HG03045 (cell line): ENCODE results near the gene HSPA12A.
"Not testable (repeated sequence)": the region's sequence is repeated elsewhere in the genome, so short reads cannot be mapped to it uniquely, and the experiment has no call there.

Source experiments
- ATAC-seq: cut with Tn5 transposase; IDR thresholded peaks from one replicate; pipeline ENCODE4 v1.9.1; 2021; ENCODE audit warnings: mild to moderate bottlenecking, moderate library complexity; ENCODE audit not compliant: unreplicated experiment

HSPA12A gene

DNA sequence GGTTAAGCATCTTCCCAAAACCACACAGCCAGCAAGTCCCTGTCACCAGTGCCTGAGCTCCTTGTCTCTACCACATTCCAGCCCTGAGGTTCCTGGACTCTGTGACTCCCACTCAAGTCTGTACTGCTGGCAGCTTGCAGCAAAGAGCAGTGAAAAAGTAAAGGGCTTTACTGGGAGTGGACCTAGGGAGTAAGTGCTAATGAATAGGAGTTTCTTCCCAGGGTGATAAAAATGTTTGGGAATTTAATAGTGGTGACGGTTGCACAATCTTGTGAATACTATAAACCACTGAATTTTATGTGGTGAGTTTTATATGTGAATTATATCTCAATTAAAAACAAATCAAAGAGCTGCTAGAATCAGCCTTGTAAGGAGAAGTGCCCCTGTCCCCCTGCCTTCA lies 22.6 kb downstream of the HSPA12A start:
- ATAC-seq = no peak

- no peak for ATAC-seq
Measured at GRCh38 chr10:116718058-116718457, 24.3 kb downstream of the HSPA12A start.

- ATAC-seq = no peak
Measured at GRCh38 chr10:116716381-116716780, 26.0 kb downstream of the HSPA12A start.

GRCh38 chr10:116715839-116716377 lies 26.5 kb downstream of the HSPA12A start:
- ATAC-seq = no peak

DNA sequence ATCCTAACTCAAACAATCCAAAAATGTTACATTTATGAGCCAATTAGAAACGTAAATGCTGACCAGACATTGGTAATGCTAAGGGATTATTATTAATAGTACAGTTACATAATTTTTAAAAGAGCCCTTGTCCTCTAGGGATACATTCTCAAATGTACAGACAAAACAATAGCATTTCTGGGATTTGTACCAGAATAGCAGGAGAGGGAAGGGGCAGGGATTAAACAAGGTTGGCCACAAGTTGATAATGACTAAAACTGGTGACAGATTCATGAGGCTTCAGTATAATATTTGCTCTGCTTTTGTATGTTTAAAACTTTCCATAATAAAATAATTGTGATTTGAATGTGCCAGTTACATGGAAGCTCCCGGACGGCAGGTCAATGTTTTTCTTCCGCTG lies 27.0 kb downstream of the HSPA12A start:
- ATAC-seq = no peak

GRCh38 chr10:116713846-116714245 lies 28.5 kb downstream of the HSPA12A start:
- no peak for ATAC-seq

GRCh38 chr10:116712989-116713543 lies 29.3 kb downstream of the HSPA12A start:
- no peak for ATAC-seq

DNA sequence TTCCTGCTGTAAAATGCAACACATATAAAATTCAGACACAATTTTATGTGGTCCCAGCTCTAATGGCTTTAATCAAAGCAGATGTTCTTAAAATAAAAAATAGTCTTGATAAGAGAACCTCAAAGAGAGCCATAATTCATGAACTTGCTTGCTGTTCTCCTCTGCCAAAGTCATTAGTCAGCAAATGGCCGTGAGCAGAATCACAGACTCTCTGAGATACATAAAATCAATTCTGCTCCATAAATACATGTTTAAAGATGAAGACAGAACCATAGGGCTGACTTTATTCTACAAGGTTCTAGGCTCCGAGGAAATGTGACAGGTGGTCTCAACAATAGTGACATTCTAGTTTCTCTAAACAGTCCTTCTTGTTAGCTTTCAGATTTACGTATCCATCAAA lies 29.8 kb downstream of the HSPA12A start:
- ATAC-seq = no peak

DNA sequence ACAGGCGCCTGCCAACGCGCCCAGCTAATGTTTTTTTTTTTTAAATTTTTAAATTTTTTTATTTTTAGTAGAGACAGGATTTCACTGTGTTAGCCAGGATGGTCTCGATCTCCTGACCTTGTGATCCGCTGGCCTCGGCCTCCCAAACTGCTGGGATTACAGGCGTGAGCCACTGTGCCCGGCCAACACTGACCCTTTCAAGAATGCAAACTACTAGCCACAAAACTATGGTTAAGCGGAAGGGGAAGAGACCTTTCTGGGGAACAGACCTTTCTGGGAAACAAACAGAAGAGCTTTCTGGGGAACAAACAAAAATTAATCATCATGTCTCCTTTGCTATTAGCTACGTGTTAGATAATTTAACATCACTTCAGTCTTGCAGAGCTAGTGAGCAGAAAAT lies 30.6 kb downstream of the HSPA12A start:
- not testable (repeated sequence) for ATAC-seq

- no peak for ATAC-seq
Measured at GRCh38 chr10:116710076-116710475, 32.3 kb downstream of the HSPA12A start.

DNA sequence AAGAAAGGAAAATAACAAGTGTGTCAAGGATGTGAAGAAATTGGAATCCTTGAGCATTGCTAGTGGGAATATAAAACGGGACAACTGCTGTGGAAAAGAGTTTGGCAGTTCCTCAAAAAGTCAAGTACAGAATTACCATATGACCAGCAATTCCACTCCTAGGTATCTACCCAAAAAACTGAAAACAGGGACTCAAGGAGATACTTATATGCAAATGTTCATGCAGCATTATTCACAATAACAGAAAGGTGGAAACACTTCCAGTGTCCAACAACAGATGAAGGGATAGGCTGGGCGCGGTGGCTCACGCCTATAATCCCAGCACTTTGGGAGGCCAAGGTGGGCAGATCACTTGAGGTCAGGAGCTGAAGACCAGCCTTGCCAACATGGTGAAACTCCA lies 33.5 kb downstream of the HSPA12A start:
- ATAC-seq = no peak

DNA sequence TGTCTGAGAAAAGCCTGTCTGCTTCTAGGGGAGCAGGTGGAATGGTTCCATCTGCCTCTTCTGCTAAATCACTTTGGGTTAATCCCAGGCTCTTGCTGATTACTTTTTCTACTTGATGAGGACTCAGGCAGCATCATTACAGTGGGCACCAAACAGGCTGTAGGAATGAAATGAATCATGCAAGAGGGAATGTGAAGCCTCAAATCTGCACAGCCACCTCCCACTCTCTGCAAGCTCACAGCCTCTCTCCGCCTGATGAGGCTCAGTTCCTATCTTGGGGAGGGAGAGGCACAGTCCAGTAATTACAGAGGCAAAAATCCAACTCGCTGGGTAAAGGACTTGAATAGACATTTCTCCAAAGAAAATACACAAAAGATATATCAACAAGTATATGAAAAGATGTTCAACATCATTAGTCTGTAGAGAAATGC lies 34.0 kb downstream of the HSPA12A start:
- no peak for ATAC-seq

DNA sequence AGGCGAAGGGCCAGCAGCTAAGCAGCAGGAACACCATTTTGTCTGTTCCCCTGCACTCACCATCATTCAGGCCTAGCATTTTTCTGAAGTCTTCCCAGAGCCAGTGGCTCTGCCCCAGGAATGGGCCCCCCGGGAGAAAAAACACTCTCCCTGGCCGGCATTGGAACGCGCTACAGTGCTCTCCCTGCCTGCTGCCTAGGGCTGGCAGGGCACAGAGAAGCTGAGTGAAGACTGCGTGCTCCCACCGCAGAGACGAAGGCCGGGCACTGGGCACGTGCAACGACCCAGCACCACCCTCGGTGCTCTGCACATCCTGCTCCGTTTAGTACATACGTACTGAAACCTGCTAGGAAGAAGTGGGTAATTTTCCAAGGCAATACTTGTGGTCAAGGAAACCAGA lies 34.4 kb downstream of the HSPA12A start:
- ATAC-seq = no peak

- ATAC-seq = no peak
Measured at GRCh38 chr10:116706281-116706680, 36.1 kb downstream of the HSPA12A start.

DNA sequence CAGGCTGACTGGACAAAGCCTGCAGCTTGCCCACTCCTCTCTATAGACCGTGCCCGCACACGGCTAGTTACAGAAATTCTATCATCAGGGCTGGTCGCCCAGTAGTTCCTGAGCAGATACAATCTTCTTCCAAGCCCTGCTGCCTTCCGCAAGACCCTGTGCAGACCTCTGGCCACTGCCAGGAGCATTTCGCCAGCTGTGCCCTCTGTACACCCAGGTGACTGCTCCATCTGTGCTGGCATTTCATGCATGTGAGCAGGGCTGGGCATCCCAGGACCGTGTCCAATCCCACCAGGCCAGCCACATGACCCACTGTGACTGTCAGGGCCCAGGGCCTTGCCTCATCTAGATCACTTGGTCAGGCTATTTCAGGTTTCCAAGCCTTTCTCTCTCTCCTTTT lies 36.9 kb downstream of the HSPA12A start:
- no peak for ATAC-seq

- no peak for ATAC-seq
Measured at GRCh38 chr10:116704926-116705325, 37.4 kb downstream of the HSPA12A start.

GRCh38 chr10:116702165-116702564 lies 40.2 kb downstream of the HSPA12A start:
- ATAC-seq = no peak

DNA sequence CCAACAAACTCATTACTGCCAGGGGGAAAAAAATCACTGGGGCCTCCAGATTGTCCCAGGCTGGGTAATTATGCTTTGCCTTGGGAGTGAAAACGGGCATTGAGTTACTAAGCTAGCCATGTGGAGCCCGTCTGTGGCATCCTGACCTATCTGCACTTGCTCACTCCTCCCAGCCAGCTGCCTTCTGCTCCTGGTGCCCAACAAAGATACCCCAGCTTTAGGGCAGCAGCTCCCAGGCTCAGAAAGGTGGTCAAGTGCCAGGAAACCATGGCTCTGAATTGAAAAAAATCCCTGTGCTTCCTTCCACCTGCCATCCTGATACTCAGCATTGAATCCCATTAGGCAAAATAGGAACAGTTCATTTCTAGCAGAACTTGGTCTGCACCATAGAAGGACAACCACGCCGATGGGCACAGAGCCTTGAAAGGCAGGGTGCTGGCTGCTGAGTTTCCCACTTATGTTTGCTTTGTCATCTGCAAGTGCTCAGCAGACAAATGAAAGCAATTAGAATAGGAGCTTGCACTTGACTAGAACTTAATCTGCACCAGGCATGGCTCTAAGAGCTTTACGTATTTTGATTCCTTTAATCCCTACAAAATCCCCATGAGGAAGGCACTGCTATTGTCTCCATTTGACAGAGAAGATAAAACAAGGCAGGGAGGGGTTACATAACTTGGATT lies 42.8 kb downstream of the HSPA12A start:
- ATAC-seq = no peak

GRCh38 chr10:116699049-116699448 lies 43.3 kb downstream of the HSPA12A start:
- ATAC-seq = no peak

- ATAC-seq = no peak
Measured at GRCh38 chr10:116698364-116698763, 44.0 kb downstream of the HSPA12A start.

DNA sequence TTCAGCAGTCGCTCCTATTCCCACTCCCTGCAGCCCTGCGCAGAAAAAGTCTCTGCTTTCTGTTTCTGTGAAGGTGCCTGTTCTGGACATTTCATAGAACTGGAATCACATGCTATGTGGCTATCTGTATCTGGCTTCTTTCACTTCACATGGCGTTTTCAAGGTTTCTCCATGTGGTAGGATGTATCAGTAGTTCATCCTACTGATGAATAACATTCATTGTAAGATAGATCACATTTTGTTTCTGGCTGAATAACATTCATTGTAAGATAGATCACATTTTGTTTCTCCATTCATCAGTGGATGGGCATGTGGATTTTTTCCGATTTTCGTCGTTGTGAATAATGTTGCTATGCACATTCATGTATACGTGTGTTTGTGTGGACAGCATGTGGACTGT lies 44.5 kb downstream of the HSPA12A start:
- no peak for ATAC-seq

GRCh38 chr10:116696919-116697318 lies 45.4 kb downstream of the HSPA12A start:
- no peak for ATAC-seq

- ATAC-seq = no peak
Measured at GRCh38 chr10:116694927-116695268, 47.5 kb downstream of the HSPA12A start.
